GM13977 (cell line): ENCODE measurements around the gene CAMK2G.

Source experiments
- DNase-seq: peaks from one replicate; pipeline ENCODE4 v3.0.0; 2012; ENCODE audit warnings: low spot score
- in situ Hi-C: fragments of 300-500 bp; cut with MboI; formaldehyde crosslinking; loops from one replicate; pipeline ENCODE4 v1.12.0; 2022; ENCODE audit warnings: low sequenced_read_pairs, low pct_unique_long_range_greater_than_20kb, mixed read lengths, inconsistent platforms; ENCODE audit not compliant: unreplicated experiment
- TF ChIP-seq, protein P1 (sequence below): IDR thresholded peaks from 2 replicates; pipeline ENCODE4 v1.5.1; 2012; ENCODE audit warnings: mild to moderate bottlenecking, control low read depth; ENCODE audit not compliant: insufficient read depth; ENCODE audit errors: extremely low read depth, missing control alignments

Gene CAMK2G

DNA sequence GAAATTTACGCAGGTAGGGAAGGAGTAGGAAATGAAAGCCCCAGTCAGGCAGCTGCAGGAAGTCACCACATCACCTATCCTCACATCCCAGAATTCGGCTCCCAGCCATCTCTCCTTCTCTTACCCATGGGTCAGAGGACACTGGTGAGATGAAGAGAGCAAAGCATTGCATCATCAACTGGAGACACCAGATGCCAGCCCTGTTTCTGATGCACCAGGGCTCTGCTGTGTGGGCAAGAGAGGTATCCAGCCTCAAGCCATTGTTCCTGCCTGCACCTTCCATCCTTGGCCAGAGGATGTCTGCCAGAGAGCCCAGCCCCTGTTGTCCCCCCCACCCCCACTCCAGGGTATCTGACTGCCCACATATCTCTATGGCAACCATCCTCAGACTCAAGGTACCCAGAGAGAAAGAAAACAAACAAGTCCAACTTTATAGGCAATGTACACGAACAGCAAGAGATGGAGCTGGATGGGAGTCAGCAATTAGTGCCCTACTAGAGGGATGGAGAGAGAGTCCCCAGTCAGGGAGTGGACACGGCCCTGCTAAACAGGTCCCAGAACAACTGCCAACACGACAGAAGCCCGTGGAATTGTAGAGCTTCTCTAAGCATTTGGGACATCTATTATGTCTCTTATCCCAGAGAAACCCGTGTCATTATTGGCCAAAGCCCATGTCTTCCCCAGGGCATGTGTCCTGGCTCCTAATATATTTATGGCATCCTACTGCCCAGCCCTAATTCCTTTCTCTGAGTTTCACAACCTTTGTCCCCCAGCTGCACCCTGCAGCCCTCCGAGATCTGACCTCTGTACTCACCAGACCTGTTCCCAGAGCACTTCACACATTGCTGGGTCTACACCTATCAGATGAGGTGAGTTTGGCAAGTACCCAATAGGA, 2.8 kb downstream of the CAMK2G start:
- DNase-seq, result no peak
- TF ChIP-seq, protein P1, sequence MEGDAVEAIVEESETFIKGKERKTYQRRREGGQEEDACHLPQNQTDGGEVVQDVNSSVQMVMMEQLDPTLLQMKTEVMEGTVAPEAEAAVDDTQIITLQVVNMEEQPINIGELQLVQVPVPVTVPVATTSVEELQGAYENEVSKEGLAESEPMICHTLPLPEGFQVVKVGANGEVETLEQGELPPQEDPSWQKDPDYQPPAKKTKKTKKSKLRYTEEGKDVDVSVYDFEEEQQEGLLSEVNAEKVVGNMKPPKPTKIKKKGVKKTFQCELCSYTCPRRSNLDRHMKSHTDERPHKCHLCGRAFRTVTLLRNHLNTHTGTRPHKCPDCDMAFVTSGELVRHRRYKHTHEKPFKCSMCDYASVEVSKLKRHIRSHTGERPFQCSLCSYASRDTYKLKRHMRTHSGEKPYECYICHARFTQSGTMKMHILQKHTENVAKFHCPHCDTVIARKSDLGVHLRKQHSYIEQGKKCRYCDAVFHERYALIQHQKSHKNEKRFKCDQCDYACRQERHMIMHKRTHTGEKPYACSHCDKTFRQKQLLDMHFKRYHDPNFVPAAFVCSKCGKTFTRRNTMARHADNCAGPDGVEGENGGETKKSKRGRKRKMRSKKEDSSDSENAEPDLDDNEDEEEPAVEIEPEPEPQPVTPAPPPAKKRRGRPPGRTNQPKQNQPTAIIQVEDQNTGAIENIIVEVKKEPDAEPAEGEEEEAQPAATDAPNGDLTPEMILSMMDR, result no peak
- in situ Hi-C loops, result no loop called here

DNA sequence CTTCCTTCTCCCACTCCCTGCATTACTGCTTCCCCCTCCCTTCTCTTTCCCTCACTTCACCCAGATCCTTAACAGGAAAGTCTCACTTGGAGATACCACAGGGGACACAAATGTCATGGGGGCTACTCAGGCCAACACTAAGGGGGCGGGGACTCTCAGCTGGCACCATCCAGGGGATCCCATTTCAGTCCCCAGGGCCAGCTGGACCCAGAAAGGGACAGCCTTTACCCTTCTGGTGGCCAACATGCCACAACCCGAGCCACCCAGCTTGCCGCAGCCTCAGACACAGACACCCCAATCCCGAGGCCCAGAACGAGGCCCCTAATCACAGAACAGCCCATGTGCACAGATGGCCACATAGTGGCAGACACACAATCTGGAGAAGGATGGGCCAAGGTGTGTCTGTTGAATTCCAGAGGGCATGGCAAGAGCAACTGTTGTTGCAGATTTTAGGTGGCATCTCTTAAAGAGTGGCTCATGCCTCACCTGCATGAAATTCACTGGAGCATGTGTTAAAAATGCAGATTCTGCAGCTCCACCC, 5.6 kb downstream of the CAMK2G start:
- TF ChIP-seq, protein P1, result no peak
- in situ Hi-C loops, result no loop called here
- no peak for DNase-seq

DNA sequence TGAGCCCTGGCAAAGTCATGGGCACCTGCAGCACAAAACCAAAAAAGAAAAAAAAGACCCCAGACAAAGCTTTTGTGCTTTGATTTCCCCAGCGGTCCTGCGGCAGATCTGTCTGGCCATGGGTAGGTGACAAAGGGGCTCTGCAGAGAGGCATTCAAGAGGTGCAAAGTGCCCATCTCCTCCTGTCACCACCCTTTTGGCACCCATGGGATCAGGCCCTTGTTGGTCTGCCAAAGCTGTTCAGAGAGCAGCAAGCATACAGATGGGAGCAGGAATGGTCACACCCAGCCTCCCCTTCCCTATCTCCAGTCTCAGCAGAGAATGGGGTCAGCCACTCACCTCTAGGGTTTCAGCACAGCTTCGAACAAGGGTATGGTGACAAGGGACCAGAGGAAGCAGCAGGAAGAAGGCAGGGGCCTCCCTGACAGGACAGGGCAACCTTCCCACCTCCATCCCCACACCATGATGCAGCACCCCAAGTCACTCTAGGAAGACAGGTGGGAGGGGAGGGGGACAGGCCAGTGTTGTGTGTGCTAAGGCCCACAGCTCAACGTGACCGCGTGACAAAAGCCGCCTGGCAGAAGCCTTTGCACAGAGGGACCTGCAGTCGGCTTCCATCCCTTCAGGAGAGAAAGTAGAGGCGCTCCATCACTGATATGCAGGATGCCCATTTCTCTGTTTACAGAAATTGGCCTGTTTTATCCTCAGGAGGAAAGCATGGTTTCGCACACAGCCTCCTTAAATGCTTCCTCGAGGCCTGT, 6.3 kb downstream of the CAMK2G start:
- TF ChIP-seq, protein P1, result no peak
- no peak for DNase-seq
- in situ Hi-C loops, result no loop called here

DNA sequence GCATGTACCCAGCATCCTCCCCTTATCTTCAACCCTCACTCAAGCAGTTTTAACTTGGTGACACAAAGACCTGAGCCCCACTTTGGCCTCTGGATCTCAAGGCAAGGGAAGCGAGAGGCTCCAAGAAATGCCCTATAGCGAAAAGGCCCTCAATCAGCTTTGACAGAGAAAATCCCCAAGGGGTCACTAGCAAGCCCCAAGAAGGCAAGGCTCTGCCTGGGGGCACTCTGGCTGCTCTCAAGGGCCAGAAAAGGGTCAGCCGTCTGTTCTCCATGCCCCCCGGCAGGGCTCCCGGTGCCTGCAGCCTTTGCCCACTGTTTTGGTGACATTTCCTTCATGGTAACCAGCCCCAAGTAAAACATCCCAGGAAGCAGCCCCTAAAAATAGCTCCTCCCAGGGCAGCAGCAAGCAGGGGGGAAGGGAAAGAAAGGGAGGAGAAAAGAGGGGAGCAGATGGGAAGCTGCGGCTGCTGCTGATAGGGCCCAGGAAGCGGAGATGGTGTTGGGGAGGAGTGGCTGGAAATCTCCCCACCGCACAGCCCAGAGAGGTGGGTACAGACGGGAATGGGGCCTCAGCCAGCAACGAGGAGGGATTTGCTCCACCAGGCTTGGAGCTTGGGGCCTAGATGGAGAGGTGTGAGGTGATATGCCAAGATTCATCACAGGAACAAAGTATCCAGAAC, 7.1 kb downstream of the CAMK2G start:
- TF ChIP-seq, protein P1, result no peak
- no peak for DNase-seq
- in situ Hi-C loops, result no loop called here

DNA sequence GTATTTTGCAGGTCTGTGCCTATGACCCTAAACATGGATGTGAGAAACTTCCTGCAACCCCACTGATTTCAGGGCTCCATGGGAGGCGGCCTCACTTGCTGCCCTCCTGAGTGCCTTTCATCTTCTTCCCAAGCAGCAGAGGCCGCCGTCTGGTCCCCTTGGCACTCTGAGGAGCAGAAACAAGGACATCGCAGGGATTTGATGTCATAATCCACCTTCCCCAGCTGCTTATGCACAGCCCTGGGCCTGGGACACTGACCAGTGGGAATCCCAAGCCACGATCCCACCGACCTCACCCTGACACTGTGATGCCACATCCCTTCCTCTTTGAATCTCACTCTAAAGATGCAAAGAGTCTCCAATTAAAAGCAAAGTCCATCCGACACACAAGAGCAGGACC, 7.7 kb downstream of the CAMK2G start:
- in situ Hi-C loops, result no loop called here
- TF ChIP-seq, protein P1, result no peak
- no peak for DNase-seq
